Ascending aorta (tissue), 2 donors: Measurements from ENCODE around the gene UACA. TPM values are rescaled to one million over a fixed set of nuclear protein-coding genes. Genes with fewer than 3 reads are reported as not detected.
"Not testable (repeated sequence)": the region's sequence is repeated elsewhere in the genome, so short reads cannot be mapped to it uniquely, and the experiment has no call there.

ENCODE experiments used
- DNase-seq, 2 donors: peaks; one replicate each; pipeline ENCODE4 v3.0.0-alpha.2; 2019; ENCODE audit warnings: low spot score in 2 of 2
- H3K27ac ChIP-seq, 2 donors: fragments of 200-600 bp; sonication (generic); one replicate each; pipeline ENCODE4 v1.5.1; 2016 to 2017; ENCODE audit warnings: mild to moderate bottlenecking in 1 of 2
- H3K27me3 ChIP-seq: fragments of 200-600 bp; sonication (generic); one replicate; pipeline ENCODE4 v1.5.1; 2017
- H3K36me3 ChIP-seq, 2 donors: fragments of 200-600 bp; sonication (generic); one replicate each; pipeline ENCODE4 v1.5.1; 2016
- H3K4me1 ChIP-seq, 2 donors: fragments of 200-600 bp; sonication (generic); one replicate each; pipeline ENCODE4 v1.5.1; 2016 to 2017; ENCODE audit warnings: mild to moderate bottlenecking in 1 of 2
- H3K4me3 ChIP-seq, 2 donors: fragments of 200-600 bp; sonication (generic); one replicate each; pipeline ENCODE4 v1.5.1; 2016 to 2017; ENCODE audit warnings: mild to moderate bottlenecking in 1 of 2
- H3K9me3 ChIP-seq, 2 donors: fragments of 200-600 bp; sonication (generic); one replicate each; pipeline ENCODE4 v1.5.1; 2016
- intact Hi-C: fragments of 100-400 bp; cut with DNase I; formaldehyde crosslinking; loops from one replicate; pipeline ENCODE4 v1.15.1; 2023
- total RNA-seq: library from RNA; depleted of rRNA; stranded (reverse); fragments of >200 nt; gene quantifications from one replicate; pipeline ENCODE4 v1.1.0, GENCODE V29; 2016
- TF ChIP-seq, protein P1 (sequence below), 3 experiments: fragments of 200-600 bp in 2 of 3; fragments of 450-650 bp in 1 of 3; sonication (generic) in 2 of 3; IDR thresholded peaks; one replicate each; pipeline ENCODE4 v1.5.1; 2016 to 2019; ENCODE audit warnings: antibody characterized with exemption in 3 of 3, mild to moderate bottlenecking in 1 of 3, moderate library complexity in 1 of 3

UACA gene
- total RNA-seq, 1 donor from 2014 or later: 34.0 TPM

DNA sequence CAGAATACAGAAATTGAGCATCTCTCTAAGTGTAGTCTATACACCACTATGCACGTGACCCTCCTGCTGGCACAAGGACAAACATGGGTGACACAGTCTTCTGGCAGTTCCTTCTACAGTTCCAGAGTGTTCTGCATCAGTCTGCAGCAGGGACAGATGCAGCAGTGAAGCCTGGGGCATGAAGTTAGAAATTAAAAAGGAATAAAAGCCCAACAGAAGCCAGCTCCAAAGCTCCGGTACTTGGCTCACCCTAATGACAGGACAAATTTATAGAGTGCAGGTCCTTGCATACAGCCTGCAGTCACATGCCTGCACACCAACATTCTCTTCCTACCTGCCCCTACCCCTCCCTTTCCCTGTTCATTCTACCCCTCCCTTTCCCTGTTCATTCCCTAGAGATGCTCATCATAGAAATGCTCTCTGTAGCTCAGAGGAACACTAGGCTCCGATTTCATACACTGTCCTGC, 15.0 kb downstream of the UACA start:
- Histone ChIP-seq H3K9me3 (no peaks in the 10 kb centered on the region), H3K27ac (no peak overlapping the region), H3K4me1 (peaks cover 7 to 45% of the 10 kb centered on the region in 2 donors), H3K4me3 (no peak overlapping the region), H3K36me3 (no peaks in the 10 kb centered on the region), H3K27me3 (no peaks in the 10 kb centered on the region)
- TF ChIP-seq, protein P1, sequence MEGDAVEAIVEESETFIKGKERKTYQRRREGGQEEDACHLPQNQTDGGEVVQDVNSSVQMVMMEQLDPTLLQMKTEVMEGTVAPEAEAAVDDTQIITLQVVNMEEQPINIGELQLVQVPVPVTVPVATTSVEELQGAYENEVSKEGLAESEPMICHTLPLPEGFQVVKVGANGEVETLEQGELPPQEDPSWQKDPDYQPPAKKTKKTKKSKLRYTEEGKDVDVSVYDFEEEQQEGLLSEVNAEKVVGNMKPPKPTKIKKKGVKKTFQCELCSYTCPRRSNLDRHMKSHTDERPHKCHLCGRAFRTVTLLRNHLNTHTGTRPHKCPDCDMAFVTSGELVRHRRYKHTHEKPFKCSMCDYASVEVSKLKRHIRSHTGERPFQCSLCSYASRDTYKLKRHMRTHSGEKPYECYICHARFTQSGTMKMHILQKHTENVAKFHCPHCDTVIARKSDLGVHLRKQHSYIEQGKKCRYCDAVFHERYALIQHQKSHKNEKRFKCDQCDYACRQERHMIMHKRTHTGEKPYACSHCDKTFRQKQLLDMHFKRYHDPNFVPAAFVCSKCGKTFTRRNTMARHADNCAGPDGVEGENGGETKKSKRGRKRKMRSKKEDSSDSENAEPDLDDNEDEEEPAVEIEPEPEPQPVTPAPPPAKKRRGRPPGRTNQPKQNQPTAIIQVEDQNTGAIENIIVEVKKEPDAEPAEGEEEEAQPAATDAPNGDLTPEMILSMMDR (IDR thresholded peaks at IDR 0.05): no peak
- peak in 1 of 2 donors; percentile 85 for DNase-seq
- intact Hi-C loops: no loop called here

DNA sequence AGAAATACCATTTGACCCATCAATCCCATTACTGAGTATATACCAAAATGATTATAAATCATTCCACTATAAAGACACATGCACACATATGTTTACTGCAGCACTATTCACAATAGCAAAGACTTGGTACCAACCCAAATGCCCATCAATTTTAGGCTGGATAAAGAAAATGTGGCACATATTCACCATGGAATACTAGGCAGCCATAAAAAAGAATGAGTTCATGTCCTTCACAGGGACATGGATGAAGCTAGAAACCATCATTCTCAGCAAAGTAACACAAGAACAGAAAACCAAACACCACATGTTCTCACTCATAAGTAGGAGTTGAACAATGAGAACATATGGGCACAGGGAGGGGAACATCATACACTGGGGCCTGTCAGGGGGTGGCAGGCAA, 16.8 kb downstream of the UACA start:
- DNase-seq, H3K27ac ChIP-seq, intact Hi-C loops, H3K9me3 ChIP-seq, H3K4me3 ChIP-seq, H3K36me3 ChIP-seq, H3K27me3 ChIP-seq: not testable (repeated sequence)
- H3K4me1 ChIP-seq: peaks cover 19 to 43% of the 10 kb centered on the region in 2 donors

DNA sequence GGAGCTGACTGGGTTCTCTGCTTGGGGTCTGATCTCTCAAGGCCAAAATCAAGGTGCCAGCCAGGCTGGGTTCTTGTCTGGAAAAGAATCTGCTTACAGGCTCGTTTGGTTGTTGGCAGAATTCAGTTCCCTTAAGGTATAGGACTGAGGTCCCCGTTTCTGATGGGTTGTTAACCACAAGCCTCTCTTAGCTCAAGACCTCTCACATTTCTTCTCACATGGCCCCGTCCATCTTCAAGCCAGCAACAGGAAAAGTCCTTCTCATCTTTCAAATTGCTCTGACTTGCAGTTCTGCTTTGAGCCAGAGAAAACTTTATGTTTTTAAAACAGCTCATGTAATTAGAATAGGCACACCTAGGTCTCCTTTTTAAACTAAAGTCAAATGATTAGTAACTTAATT, 20.4 kb downstream of the UACA start:
- intact Hi-C loops: no loop called here
- peak overlapping the region; percentile 29 to 59 for H3K4me3 ChIP-seq

DNA sequence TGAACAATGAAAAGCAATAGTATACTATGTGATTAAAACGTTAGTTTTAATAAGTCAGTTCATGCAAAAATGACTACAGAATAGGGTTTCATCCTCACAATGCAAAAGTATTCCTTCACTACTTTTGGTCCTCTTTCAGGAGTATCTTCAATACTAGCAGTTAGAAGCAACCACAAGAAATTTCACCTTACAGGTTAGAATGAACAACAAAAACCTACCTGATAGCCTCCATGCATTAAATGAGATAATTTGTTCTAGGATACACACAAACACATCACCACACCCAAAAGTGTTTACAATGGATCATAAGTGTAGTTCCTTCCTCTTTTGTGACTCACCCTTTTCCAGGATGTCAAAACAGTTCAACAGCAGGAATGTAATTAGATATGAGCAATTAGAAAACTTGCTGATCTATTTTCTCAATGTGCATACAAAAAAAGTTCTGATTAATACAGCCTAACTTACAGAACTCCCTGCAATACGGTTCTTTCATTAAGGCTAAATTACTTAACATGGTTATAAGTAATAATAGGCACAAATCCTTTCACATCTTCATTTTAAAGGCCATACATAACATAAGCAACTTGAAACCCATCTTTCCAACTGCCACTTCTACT, 21.6 kb downstream of the UACA start:
- Histone ChIP-seq H3K9me3 (no peaks in the 10 kb centered on the region), H3K27ac (peak overlapping the region; percentile 50 to 57), H3K4me3 (no peak overlapping the region), H3K36me3 (no peaks in the 10 kb centered on the region), H3K4me1 (peaks cover 16 to 29% of the 10 kb centered on the region in 2 donors), H3K27me3 (no peaks in the 10 kb centered on the region)
- DNase-seq: no peak
- TF ChIP-seq, protein P1 (IDR thresholded peaks at IDR 0.05): no peak
- intact Hi-C loops: no loop called here

More for the DNA sequence above, 20.4 kb downstream of the UACA start:
- H3K4me1 ChIP-seq: peaks cover 16 to 28% of the 10 kb centered on the region in 2 donors
- H3K27me3 ChIP-seq: no peaks in the 10 kb centered on the region
- peak overlapping the region; percentile 52 to 72 for H3K27ac ChIP-seq
- no peaks in the 10 kb centered on the region for H3K36me3 ChIP-seq
- no peak for DNase-seq
- TF ChIP-seq, protein P1 (IDR thresholded peaks at IDR 0.05): no peak
- no peaks in the 10 kb centered on the region for H3K9me3 ChIP-seq

DNA sequence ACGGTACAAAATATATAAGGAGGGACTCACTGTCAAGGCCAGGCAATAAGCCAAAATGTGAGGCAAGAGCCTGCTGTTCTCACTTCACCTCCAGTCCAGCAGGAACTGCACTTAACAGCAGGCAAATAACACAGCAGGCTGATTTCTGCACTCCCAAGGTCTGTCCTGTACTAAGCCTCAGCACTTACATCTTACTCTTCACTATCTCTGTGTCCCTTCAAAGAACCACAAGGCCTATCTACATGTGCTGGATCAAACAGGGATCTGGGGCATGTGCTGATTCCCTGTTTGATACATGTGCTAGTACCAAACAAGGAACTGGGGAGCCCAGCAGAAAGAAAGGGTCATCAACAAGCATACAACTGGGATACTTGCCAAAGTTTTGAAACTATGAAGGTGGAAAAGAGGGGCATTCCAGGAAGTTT, 22.2 kb downstream of the UACA start:
- Histone ChIP-seq H3K9me3 (no peaks in the 10 kb centered on the region), H3K4me1 (peaks cover 16 to 32% of the 10 kb centered on the region in 2 donors), H3K27me3 (no peaks in the 10 kb centered on the region), H3K4me3 (no peak overlapping the region), H3K27ac (peak overlapping the region; percentile 50 to 57), H3K36me3 (no peaks in the 10 kb centered on the region)
- intact Hi-C loops: no loop called here
- DNase-seq: peak in 1 of 2 donors; percentile 84
- TF ChIP-seq, protein P1 (IDR thresholded peaks at IDR 0.05): no peak

DNA sequence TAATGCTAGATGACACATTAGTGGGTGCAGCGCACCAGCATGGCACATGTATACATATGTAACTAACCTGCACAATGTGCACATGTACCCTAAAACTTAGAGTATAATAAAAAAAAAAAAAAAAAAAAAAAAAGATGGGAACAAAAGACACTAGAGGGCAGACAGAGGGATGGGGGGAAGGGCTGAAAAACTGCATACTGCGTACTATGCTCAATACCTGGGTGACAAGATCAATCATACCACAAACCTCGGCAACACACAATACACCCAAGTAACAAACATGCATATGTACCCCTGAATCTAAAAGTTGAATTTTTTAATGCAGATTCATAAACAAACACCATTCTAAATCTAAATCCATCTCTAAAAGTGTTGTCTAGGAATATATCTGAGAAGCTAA, 28.3 kb downstream of the UACA start:
- DNase-seq, H3K4me3 ChIP-seq, H3K4me1 ChIP-seq, intact Hi-C loops, H3K27me3 ChIP-seq, H3K9me3 ChIP-seq, H3K36me3 ChIP-seq, H3K27ac ChIP-seq: not testable (repeated sequence)
